Trophoblast cell (in vitro differentiated cells and primary cell): Measurements from ENCODE around the gene RBFOX1.

ENCODE experiments used
- DNase-seq, 2 donors: peaks; one replicate each; pipeline ENCODE4 v3.0.0-alpha.2; 2016
- H2AFZ ChIP-seq: 2 replicates; pipeline ENCODE4 v1.6.1; 2013; ENCODE audit warnings: low read length, moderate library complexity, mild to moderate bottlenecking; ENCODE audit not compliant: insufficient read depth, poor library complexity
- H2AK5ac ChIP-seq: 2 replicates; pipeline ENCODE4 v1.6.1; 2013; ENCODE audit warnings: mild to moderate bottlenecking, low read length
- H2BK120ac ChIP-seq: 2 replicates; pipeline ENCODE4 v1.6.1; 2013; ENCODE audit warnings: low read length, mild to moderate bottlenecking, moderate library complexity; ENCODE audit not compliant: insufficient read depth, poor library complexity
- H2BK12ac ChIP-seq: 2 replicates; pipeline ENCODE4 v1.6.1; 2013; ENCODE audit warnings: mild to moderate bottlenecking, low read length, moderate library complexity
- H2BK5ac ChIP-seq: 2 replicates; pipeline ENCODE4 v1.6.1; 2013; ENCODE audit warnings: low read length, low read depth, moderate library complexity, mild to moderate bottlenecking; ENCODE audit not compliant: poor library complexity
- H3K14ac ChIP-seq: 2 replicates; pipeline ENCODE4 v1.6.1; 2013; ENCODE audit warnings: mild to moderate bottlenecking, low read length
- H3K18ac ChIP-seq: 2 replicates; pipeline ENCODE4 v1.6.1; 2013; ENCODE audit warnings: mild to moderate bottlenecking, low read length
- H3K23ac ChIP-seq: 2 replicates; pipeline ENCODE4 v1.6.1; 2013; ENCODE audit warnings: low read length
- H3K27ac ChIP-seq: 2 replicates; pipeline ENCODE4 v1.5.1; 2013; ENCODE audit warnings: low read depth, mild to moderate bottlenecking, inconsistent platforms, low read length, moderate library complexity
- H3K27me3 ChIP-seq: 2 replicates; pipeline ENCODE4 v1.6.1; 2013; ENCODE audit warnings: inconsistent platforms, mild to moderate bottlenecking, low read length, moderate library complexity; ENCODE audit not compliant: insufficient read depth
- H3K36me3 ChIP-seq, 2 experiments: 1 replicate in 1 of 2; 2 replicates in 1 of 2; pipeline ENCODE4 v1.6.1; 2013; ENCODE audit warnings: low read length in 2 of 2, mild to moderate bottlenecking in 2 of 2, moderate library complexity in 1 of 2; ENCODE audit not compliant: insufficient read depth in 2 of 2, control insufficient read depth in 1 of 2
- H3K4ac ChIP-seq: 2 replicates; pipeline ENCODE4 v1.6.1; 2013; ENCODE audit warnings: low read depth, mild to moderate bottlenecking, low read length, moderate library complexity
- H3K4me1 ChIP-seq, 2 experiments: 1 replicate in 1 of 2; 2 replicates in 1 of 2; pipeline ENCODE4 v1.6.1; 2013; ENCODE audit warnings: low read length in 2 of 2, mild to moderate bottlenecking in 2 of 2, moderate library complexity in 1 of 2; ENCODE audit not compliant: insufficient read depth in 2 of 2, control insufficient read depth in 1 of 2
- H3K4me2 ChIP-seq: 2 replicates; pipeline ENCODE4 v1.6.1; 2013; ENCODE audit warnings: inconsistent platforms, mild to moderate bottlenecking, low read length, moderate library complexity
- H3K4me3 ChIP-seq: 2 replicates; pipeline ENCODE4 v1.5.1; 2013; ENCODE audit warnings: mild to moderate bottlenecking, low read depth, low read length, inconsistent platforms
- H3K79me1 ChIP-seq: one replicate; pipeline ENCODE4 v1.6.1; 2013; ENCODE audit warnings: low read length
- H3K79me2 ChIP-seq: 2 replicates; pipeline ENCODE4 v1.6.1; 2013; ENCODE audit warnings: low read length, mild to moderate bottlenecking; ENCODE audit not compliant: control insufficient read depth, insufficient read depth, poor library complexity
- H3K9ac ChIP-seq: 2 replicates; pipeline ENCODE4 v1.6.1; 2013; ENCODE audit warnings: mild to moderate bottlenecking, low read length
- H3K9me3 ChIP-seq: 2 replicates; pipeline ENCODE4 v1.6.1; 2013; ENCODE audit warnings: low read depth, mild to moderate bottlenecking, control low read depth, inconsistent platforms, low read length; ENCODE audit not compliant: insufficient read depth
- H4K12ac ChIP-seq: 2 replicates; pipeline ENCODE4 v1.6.1; 2013; ENCODE audit warnings: low read depth, mild to moderate bottlenecking, low read length, moderate library complexity
- H4K8ac ChIP-seq: 2 replicates; pipeline ENCODE4 v1.6.1; 2013; ENCODE audit warnings: low read depth, mild to moderate bottlenecking, low read length, moderate library complexity
- H4K91ac ChIP-seq: one replicate; pipeline ENCODE4 v1.6.1; 2013; ENCODE audit warnings: low read depth, mild to moderate bottlenecking, low read length, moderate library complexity
- WGBS: extraction: QIAGEN DNeasy Blood & Tissue Kit; methylation state at CpG from one replicate; pipeline ENCODE4 v1.1.7; 2013; ENCODE audit warnings: missing lambda C conversion rate; ENCODE audit not compliant: insufficient read length, insufficient coverage; ENCODE audit errors: extremely low coverage; 5-methylcytosine and 5-hydroxymethylcytosine counted together

The RBFOX1 gene

GRCh38 chr16:7703672-7704071, 371.0 kb downstream of the RBFOX1 start:
- Histone ChIP-seq H3K4me2 (no peak overlapping the region), H2BK12ac (no peak overlapping the region), H3K9me3 (no peaks in the 10 kb centered on the region), H3K4me3 (no peak overlapping the region), H3K23ac (no peak overlapping the region), H3K27me3 (no peaks in the 10 kb centered on the region), H2AK5ac (no peak overlapping the region), H3K79me2 (no peaks in the 10 kb centered on the region), H3K27ac (no peak overlapping the region), H3K14ac (no peak overlapping the region), H3K4me1 (no peaks in the 10 kb centered on the region), H2AFZ (no peak overlapping the region), H4K91ac (no peak overlapping the region), H3K36me3 (no peaks in the 10 kb centered on the region), H2BK120ac (no peak overlapping the region), H2BK5ac (no peak overlapping the region), H3K4ac (no peak overlapping the region), H4K12ac (no peak overlapping the region), H4K8ac (no peak overlapping the region), H3K79me1 (no peaks in the 10 kb centered on the region), H3K18ac (no peak overlapping the region), H3K9ac (no peak overlapping the region)
- no CpG with 5 or more reads among the region's 3 CpGs for WGBS
- DNase-seq: no peak

- H3K9ac ChIP-seq: no peak overlapping the region
- no peak overlapping the region for H3K14ac ChIP-seq
- no peak overlapping the region for H2AFZ ChIP-seq
- no peaks in the 10 kb centered on the region for H3K79me1 ChIP-seq
- H3K9me3 ChIP-seq: no peaks in the 10 kb centered on the region
- no peak overlapping the region for H3K4me3 ChIP-seq
- DNase-seq: no peak
- no peaks in the 10 kb centered on the region for H3K79me2 ChIP-seq
- H3K4me2 ChIP-seq: no peak overlapping the region
- no peaks in the 10 kb centered on the region for H3K36me3 ChIP-seq
- H2BK5ac ChIP-seq: no peak overlapping the region
- no peaks in the 10 kb centered on the region for H3K4me1 ChIP-seq
- H3K4ac ChIP-seq: no peak overlapping the region
- no peak overlapping the region for H3K23ac ChIP-seq
- H3K27me3 ChIP-seq: no peaks in the 10 kb centered on the region
- no peak overlapping the region for H3K27ac ChIP-seq
- H4K12ac ChIP-seq: no peak overlapping the region
- no peak overlapping the region for H2BK12ac ChIP-seq
- no CpG with 5 or more reads among the region's 7 CpGs for WGBS
- H4K8ac ChIP-seq: no peak overlapping the region
- no peak overlapping the region for H3K18ac ChIP-seq
- no peak overlapping the region for H4K91ac ChIP-seq
- H2BK120ac ChIP-seq: no peak overlapping the region
- H2AK5ac ChIP-seq: no peak overlapping the region
Measured at GRCh38 chr16:7705885-7706284, 373.2 kb downstream of the RBFOX1 start.

GRCh38 chr16:7709186-7709585, 376.5 kb downstream of the RBFOX1 start:
- Histone ChIP-seq H2AFZ (no peak overlapping the region), H3K4me2 (no peak overlapping the region), H3K36me3 (no peaks in the 10 kb centered on the region), H3K9me3 (no peaks in the 10 kb centered on the region), H3K79me2 (no peaks in the 10 kb centered on the region), H3K4me3 (no peak overlapping the region), H3K79me1 (no peaks in the 10 kb centered on the region), H2BK120ac (no peak overlapping the region), H3K14ac (no peak overlapping the region), H4K12ac (no peak overlapping the region), H3K23ac (no peak overlapping the region), H3K27ac (no peak overlapping the region), H3K4me1 (no peaks in the 10 kb centered on the region), H4K91ac (no peak overlapping the region), H2BK12ac (no peak overlapping the region), H2BK5ac (no peak overlapping the region), H4K8ac (no peak overlapping the region), H3K27me3 (no peaks in the 10 kb centered on the region), H2AK5ac (no peak overlapping the region), H3K4ac (no peak overlapping the region), H3K9ac (no peak overlapping the region), H3K18ac (no peak overlapping the region)
- no CpG with 5 or more reads among the region's 3 CpGs for WGBS
- no peak for DNase-seq

GRCh38 chr16:7713244-7713643, 380.6 kb downstream of the RBFOX1 start:
- no peak overlapping the region for H2AFZ ChIP-seq
- H4K12ac ChIP-seq: no peak overlapping the region
- H3K4ac ChIP-seq: no peak overlapping the region
- no peak for DNase-seq
- no peaks in the 10 kb centered on the region for H3K4me1 ChIP-seq
- H3K14ac ChIP-seq: no peak overlapping the region
- no peak overlapping the region for H2BK5ac ChIP-seq
- no peaks in the 10 kb centered on the region for H3K27me3 ChIP-seq
- H2BK120ac ChIP-seq: no peak overlapping the region
- H3K4me2 ChIP-seq: no peak overlapping the region
- H3K18ac ChIP-seq: no peak overlapping the region
- H3K79me1 ChIP-seq: no peaks in the 10 kb centered on the region
- no peak overlapping the region for H3K9ac ChIP-seq
- no peak overlapping the region for H3K23ac ChIP-seq
- H3K27ac ChIP-seq: no peak overlapping the region
- H3K4me3 ChIP-seq: no peak overlapping the region
- H4K91ac ChIP-seq: no peak overlapping the region
- no peaks in the 10 kb centered on the region for H3K79me2 ChIP-seq
- no peak overlapping the region for H2AK5ac ChIP-seq
- no peak overlapping the region for H2BK12ac ChIP-seq
- WGBS: no CpG with 5 or more reads among the region's 2 CpGs
- no peaks in the 10 kb centered on the region for H3K9me3 ChIP-seq
- no peaks in the 10 kb centered on the region for H3K36me3 ChIP-seq
- H4K8ac ChIP-seq: no peak overlapping the region
